Endodermal cell (in vitro differentiated cells): ENCODE results near the gene GNL2. TPM values are rescaled to one million over a fixed set of nuclear protein-coding genes. Genes with fewer than 3 reads are reported as not detected.
"Not testable (repeated sequence)": the region's sequence is repeated elsewhere in the genome, so short reads cannot be mapped to it uniquely, and the experiment has no call there.

ENCODE experiments used
- DNase-seq: peaks from one replicate; pipeline ENCODE4 v3.0.0-alpha.2; 2017
- H3K27ac ChIP-seq: 2 replicates; pipeline ENCODE4 v1.5.1; 2013; ENCODE audit warnings: mild to moderate bottlenecking, low read depth, low read length, moderate library complexity
- H3K27me3 ChIP-seq: 2 replicates; pipeline ENCODE4 v1.6.1; 2013; ENCODE audit warnings: mild to moderate bottlenecking, low read length, moderate library complexity; ENCODE audit not compliant: insufficient read depth, control insufficient read depth, poor library complexity, severe bottlenecking
- H3K36me3 ChIP-seq: 2 replicates; pipeline ENCODE4 v1.7.0; 2013; ENCODE audit warnings: mild to moderate bottlenecking, low read length, moderate library complexity; ENCODE audit not compliant: control insufficient read depth, insufficient read depth
- H3K4me1 ChIP-seq: one replicate; pipeline ENCODE4 v1.7.0; 2013; ENCODE audit warnings: low read length; ENCODE audit not compliant: control insufficient read depth, insufficient read depth
- H3K4me3 ChIP-seq: 2 replicates; pipeline ENCODE4 v1.5.1; 2013; ENCODE audit warnings: mild to moderate bottlenecking, low read length, moderate library complexity
- H3K9ac ChIP-seq: 2 replicates; pipeline ENCODE4 v1.6.1; 2013; ENCODE audit warnings: mild to moderate bottlenecking, low read length, moderate library complexity; ENCODE audit not compliant: poor library complexity, severe bottlenecking; ENCODE audit errors: extremely low read depth
- H3K9me3 ChIP-seq: 2 replicates; pipeline ENCODE4 v1.6.1; 2013; ENCODE audit warnings: mild to moderate bottlenecking, low read length, moderate library complexity; ENCODE audit not compliant: control insufficient read depth
- H3K27ac Mint-ChIP-seq: 2 replicates; pipeline ENCODE4 v1.8.0; 2020; ENCODE audit warnings: mixed read lengths
- H3K27me3 Mint-ChIP-seq: 2 replicates; pipeline ENCODE4 v1.8.0; 2021; ENCODE audit warnings: mild to moderate bottlenecking, mixed read lengths; ENCODE audit not compliant: insufficient read depth
- H3K36me3 Mint-ChIP-seq: 2 replicates; pipeline ENCODE4 v1.8.0; 2020; ENCODE audit warnings: low read depth, mixed read lengths
- H3K4me1 Mint-ChIP-seq: 2 replicates; pipeline ENCODE4 v1.8.0; 2020; ENCODE audit warnings: mixed read lengths
- H3K4me3 Mint-ChIP-seq: 2 replicates; pipeline ENCODE4 v1.8.0; 2020; ENCODE audit warnings: mild to moderate bottlenecking, moderate library complexity, mixed read lengths
- H3K9me3 Mint-ChIP-seq: 2 replicates; pipeline ENCODE4 v1.8.0; 2020; ENCODE audit warnings: mild to moderate bottlenecking, mixed read lengths
- WGBS, 2 experiments: methylation state at CpG; one replicate each; pipeline versions ENCODE4 v1.1.5 to v1.1.7; 2013; ENCODE audit warnings: missing lambda C conversion rate in 2 of 2, mixed read lengths in 1 of 2; ENCODE audit not compliant: insufficient coverage in 1 of 2, insufficient read length in 1 of 2; 5-methylcytosine and 5-hydroxymethylcytosine counted together
- total RNA-seq, 2 donors: library from RNA; stranded (reverse); fragmentation: NEBNext Ultra II Directional in 1 of 2; extraction: Animal tissue kit (Norgen Biotek cat#: 25700) in 1 of 2; gene quantifications; 2 replicates in 1 of 2; 3 replicates in 1 of 2; pipeline ENCODE4 v1.2.1, GENCODE V29; 2021
- TF ChIP-seq, protein P1 (sequence below): fragments of 200-600 bp; sonication (generic); conservative IDR thresholded peaks from 2 replicates; pipeline ENCODE4 v1.5.0; 2021; ENCODE audit warnings: antibody characterized with exemption, mild to moderate bottlenecking

GNL2 gene
- total RNA-seq, 2 donors from 2014 or later, result 70.7 to 80.9 TPM

DNA sequence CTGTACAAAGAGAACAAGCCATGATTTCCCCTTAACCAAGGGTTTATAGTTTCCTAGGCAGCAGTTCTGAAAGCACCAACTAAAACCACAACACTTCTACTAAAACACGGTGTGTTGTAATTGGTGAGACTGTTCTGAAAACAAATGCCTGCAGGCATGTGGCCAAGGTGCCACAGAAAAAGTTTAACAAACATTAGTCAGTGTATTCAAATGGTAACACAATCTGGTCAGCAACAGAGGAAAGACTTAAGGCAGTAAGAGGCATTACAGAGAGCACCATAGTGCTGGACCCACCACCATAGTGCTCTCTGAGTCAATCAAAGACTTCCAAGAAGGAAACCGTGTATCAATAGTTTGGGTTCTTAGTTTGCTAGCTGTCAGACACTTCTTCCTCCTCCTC is 58.4 kb downstream of the GNL2 start:
- no peaks in the 10 kb centered on the region for H3K27me3 ChIP-seq
- H3K36me3 ChIP-seq, result peaks cover 71% of the 10 kb centered on the region
- H3K9me3 ChIP-seq, result no peaks in the 10 kb centered on the region
- H3K4me1 ChIP-seq, result no peaks in the 10 kb centered on the region
- no peak overlapping the region for H3K9ac ChIP-seq
- WGBS, 2 experiments, result 93 to 100% methylated on average over 1 to 2 of the region's 2 CpGs
- Mint-ChIP-seq H3K9me3 (no peaks in the 10 kb centered on the region), H3K4me1 (no peaks in the 10 kb centered on the region), H3K27ac (no peak overlapping the region), H3K36me3 (peaks cover 70% of the 10 kb centered on the region), H3K27me3 (no peaks in the 10 kb centered on the region), H3K4me3 (no peak overlapping the region)
- no peak for DNase-seq
- H3K27ac ChIP-seq, result no peak overlapping the region
- TF ChIP-seq, protein P1, sequence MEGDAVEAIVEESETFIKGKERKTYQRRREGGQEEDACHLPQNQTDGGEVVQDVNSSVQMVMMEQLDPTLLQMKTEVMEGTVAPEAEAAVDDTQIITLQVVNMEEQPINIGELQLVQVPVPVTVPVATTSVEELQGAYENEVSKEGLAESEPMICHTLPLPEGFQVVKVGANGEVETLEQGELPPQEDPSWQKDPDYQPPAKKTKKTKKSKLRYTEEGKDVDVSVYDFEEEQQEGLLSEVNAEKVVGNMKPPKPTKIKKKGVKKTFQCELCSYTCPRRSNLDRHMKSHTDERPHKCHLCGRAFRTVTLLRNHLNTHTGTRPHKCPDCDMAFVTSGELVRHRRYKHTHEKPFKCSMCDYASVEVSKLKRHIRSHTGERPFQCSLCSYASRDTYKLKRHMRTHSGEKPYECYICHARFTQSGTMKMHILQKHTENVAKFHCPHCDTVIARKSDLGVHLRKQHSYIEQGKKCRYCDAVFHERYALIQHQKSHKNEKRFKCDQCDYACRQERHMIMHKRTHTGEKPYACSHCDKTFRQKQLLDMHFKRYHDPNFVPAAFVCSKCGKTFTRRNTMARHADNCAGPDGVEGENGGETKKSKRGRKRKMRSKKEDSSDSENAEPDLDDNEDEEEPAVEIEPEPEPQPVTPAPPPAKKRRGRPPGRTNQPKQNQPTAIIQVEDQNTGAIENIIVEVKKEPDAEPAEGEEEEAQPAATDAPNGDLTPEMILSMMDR, result no peak
- H3K4me3 ChIP-seq, result no peak overlapping the region

DNA sequence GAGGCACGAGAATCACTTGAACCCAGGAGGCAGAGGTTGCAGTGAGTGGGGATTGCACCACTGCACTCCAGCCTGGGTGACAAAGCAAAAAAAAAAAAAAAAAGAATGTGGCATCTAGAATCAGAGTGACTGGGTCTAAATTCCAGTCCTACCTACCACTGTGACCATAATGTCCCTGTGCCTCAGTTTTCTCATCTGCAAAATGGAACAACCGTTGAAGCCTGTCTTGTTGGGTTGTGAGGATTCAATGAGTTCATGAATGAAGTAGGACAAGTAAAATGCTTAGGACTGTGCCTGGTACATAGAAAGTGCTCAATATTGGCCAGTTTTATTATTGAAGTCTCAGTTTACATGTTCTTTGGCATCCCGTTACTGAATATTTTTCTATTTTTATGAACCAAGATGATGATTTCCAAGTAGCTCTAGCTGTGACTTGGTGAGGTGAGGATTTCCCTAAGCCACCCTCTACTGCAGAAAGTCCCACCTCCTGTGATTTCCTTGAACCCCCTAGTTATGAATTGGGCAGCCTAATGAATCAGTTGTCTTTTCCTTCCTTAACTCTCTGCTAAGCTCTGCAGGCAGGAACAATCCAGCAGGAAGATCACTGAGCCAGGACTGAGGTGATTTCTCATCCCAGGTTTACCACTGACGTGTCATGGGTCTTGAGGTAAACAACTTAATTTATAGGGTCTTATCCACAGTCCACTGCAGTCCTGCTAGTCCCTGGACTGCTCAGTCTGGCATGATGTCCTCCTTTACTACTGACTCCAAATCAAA is 62.2 kb downstream of the GNL2 start:
- Histone ChIP-seq H3K27ac (no peak overlapping the region), H3K9me3 (no peaks in the 10 kb centered on the region), H3K36me3 (peaks cover 38% of the 10 kb centered on the region), H3K27me3 (no peaks in the 10 kb centered on the region), H3K9ac (no peak overlapping the region), H3K4me3 (no peak overlapping the region), H3K4me1 (no peaks in the 10 kb centered on the region)
- Mint-ChIP-seq H3K4me3 (no peak overlapping the region), H3K4me1 (no peaks in the 10 kb centered on the region), H3K36me3 (peaks cover 43% of the 10 kb centered on the region), H3K27ac (no peak overlapping the region), H3K27me3 (no peaks in the 10 kb centered on the region), H3K9me3 (no peaks in the 10 kb centered on the region)
- DNase-seq, result no peak
- 93 to 94% methylated on average over 3 to 4 of the region's 4 CpGs for WGBS, 2 experiments
- TF ChIP-seq, protein P1, result no peak

DNA sequence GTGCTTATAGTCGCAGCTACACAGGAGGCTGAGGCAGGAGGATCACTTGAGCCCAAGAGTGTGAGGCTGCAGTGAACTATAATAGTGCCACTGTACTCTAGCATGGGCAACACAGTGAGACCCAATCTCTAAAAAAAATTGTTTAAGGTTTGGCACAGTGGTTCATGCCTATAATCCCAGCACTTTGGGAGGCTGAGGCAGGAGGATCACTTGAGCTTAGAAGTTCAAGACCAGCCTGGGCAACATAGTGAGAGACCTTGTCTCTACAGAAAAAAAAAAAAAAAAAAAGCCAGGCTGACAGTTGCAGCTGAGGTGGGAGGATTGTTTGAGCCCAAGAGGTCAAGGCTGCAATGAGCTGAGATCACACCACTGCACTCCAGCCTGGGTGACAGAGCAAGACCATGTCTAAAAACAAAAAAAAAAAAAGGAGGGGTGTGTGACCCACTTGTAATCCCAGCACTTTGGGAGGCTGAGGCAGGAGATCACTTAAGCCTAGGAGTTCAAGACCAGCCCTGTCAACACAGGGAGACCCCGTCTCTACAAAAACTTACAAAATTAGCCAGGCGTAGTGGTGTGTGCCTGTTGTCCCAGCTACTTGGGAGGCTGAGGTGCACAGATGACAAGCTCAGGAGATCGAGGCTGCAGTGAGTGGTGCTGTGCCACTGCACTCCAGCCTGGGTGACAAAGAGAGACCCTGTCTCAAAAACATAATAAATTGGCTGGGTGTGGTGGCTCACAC is 63.1 kb downstream of the GNL2 start:
- not testable (repeated sequence) for H3K9me3 Mint-ChIP-seq, H3K4me3 ChIP-seq, H3K27me3 Mint-ChIP-seq, DNase-seq, H3K9ac ChIP-seq, H3K4me1 Mint-ChIP-seq, H3K4me3 Mint-ChIP-seq, H3K9me3 ChIP-seq, H3K27me3 ChIP-seq, H3K27ac ChIP-seq, H3K27ac Mint-ChIP-seq, H3K4me1 ChIP-seq
- H3K36me3 ChIP-seq, result peaks cover 34% of the 10 kb centered on the region
- peaks cover 37% of the 10 kb centered on the region for H3K36me3 Mint-ChIP-seq
- WGBS, 2 experiments, result 94 to 95% methylated on average over 3 to 4 of the region's 4 CpGs

DNA sequence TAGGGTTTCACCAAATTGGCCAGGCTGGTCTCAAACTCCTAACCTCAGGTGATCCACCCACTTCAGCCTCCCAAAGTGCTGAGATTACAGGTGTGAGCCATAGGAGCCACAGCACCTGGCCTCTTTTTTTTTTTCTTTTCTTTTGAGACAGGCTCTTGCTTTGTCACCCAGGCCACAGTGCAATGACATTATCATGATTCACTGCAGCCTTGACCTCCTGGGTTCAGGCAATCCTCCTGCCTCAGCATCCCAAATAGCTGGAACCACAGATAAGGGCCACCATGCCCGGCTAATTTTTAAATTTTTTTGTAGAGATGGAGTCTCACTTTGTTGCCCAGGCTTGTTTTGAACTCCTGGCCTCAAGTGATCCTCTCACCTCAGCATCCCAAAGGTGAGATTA is 65.8 kb downstream of the GNL2 start:
- H3K9me3 ChIP-seq, H3K27ac Mint-ChIP-seq, H3K27me3 ChIP-seq, H3K4me3 Mint-ChIP-seq, H3K4me1 Mint-ChIP-seq, H3K4me1 ChIP-seq, DNase-seq, H3K27ac ChIP-seq, H3K27me3 Mint-ChIP-seq, H3K9ac ChIP-seq, H3K4me3 ChIP-seq, H3K9me3 Mint-ChIP-seq: not testable (repeated sequence)
- 93 to 100% methylated on average over 1 of the region's 1 CpG for WGBS, 2 experiments
- H3K36me3 Mint-ChIP-seq, result peaks cover 16% of the 10 kb centered on the region
- peaks cover 11% of the 10 kb centered on the region for H3K36me3 ChIP-seq
